Measurements from ENCODE around the gene ATG7.
"Not testable (repeated sequence)": the region's sequence is repeated elsewhere in the genome, so short reads cannot be mapped to it uniquely, and the experiment has no call there.

ATG7 gene

GRCh38 chr3:11391174-11391879, 119.1 kb downstream of the ATG7 start:
- DNase-seq = no peak

DNA sequence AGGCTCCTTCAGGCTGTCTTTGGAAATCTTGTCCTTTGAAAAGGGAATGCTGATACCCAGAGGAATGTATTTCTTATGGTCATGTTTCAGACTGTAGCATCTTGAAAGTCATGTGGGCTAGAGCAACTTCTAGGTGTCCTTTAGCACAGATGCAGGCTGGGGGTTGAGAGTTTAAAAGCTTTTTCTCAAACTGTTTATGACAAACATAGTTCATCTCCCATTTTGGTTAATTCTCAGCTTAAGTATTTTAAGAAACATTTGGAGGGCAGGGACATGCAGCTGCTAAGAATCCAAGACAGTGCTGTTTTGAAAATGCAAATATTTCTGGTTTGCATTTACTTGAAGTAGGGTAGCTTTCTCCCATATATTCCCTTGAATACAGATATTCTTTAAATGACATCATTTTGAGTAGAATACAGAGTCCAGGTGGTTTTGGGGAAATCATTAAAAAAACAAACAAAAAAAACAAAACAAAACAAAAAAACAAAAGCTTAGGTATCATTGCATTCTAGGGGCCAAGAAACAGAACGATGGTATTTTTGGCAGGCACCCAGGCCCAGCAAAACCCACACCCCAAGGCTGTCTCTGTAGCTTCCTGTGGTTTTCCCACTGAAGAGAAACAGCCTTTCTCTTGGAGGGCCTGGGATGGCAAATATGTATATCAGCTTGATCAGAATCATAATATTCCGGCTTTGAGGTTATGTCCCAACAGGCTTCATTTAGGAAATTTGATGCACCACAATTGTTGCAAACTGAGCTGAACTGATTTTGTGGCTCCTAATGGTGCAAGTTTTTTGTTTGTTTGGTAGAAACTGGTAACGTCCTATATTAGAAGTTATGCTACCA, 120.0 kb downstream of the ATG7 start:
- no peak for DNase-seq

- no peak for DNase-seq
Measured at GRCh38 chr3:11392860-11393114, 120.6 kb downstream of the ATG7 start.

- no peak for DNase-seq
Measured at GRCh38 chr3:11393401-11393800, 121.2 kb downstream of the ATG7 start.

DNA sequence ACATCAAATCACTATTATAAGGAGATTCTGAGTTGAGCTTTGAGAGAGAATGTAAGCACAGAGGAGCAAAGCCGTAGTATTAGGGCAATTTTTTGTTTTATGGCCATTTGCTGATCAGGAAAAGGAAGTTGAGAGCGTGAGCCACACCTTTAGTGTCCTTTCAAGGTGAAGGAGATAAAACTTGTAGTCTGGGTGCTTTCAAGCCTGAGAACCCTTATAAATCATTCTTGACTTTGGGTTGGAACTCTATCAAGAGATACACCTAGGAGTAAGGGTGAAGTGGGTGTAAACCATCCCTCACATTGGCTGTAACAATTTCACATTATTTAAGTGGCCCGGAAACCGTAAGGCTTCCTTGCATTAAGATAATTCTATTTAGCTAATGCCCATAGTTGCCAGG, 122.2 kb downstream of the ATG7 start:
- no peak for DNase-seq

GRCh38 chr3:11400213-11400612, 128.0 kb downstream of the ATG7 start:
- DNase-seq = no peak

GRCh38 chr3:11401434-11401833, 129.2 kb downstream of the ATG7 start:
- DNase-seq = no peak

DNA sequence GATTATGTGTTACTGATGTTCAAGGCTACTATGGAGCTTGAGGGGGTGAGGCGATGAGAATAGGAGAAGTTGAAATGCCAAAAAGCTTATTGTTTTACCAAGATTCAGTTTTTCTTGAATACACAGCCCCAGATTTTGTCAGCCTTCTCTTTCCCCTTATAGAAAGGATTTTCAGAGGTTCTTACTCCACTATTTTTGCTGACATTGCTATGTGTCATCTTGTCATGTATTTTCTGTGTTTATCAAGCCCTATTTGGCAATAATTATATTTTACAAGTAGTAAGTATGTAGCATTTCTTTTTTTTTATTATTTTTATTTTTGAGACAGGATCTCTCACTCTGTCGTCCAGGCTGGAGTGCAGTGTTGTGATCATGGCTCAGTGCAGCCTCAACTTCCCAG, 133.1 kb downstream of the ATG7 start:
- no peak for DNase-seq

GRCh38 chr3:11407644-11408043, 135.4 kb downstream of the ATG7 start:
- no peak for DNase-seq

DNA sequence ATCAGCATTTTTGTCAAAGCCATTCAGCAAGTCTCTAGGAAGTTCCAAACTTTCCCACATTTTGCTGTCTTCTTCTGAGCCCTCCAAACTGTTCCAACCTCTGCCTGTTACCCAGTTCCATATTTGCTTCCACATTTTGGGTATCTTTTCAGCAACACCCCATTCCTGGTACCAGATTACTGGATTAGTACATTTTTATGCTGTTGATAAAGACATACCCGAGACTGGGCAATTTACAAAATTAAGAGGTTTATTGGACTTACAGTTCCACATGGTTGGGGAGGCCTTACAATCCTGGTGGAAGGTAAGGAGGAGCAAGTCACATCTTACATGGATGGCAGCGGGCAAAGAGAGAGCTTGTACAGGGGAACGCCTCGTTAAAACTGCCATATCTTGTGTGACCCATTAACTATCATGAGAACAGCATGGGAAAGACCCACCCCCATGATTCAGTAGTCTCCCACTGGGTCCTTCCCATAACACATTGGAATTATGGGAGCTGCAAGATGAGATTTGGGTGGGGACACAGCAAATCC, 136.2 kb downstream of the ATG7 start:
- DNase-seq = not testable (repeated sequence)

DNA sequence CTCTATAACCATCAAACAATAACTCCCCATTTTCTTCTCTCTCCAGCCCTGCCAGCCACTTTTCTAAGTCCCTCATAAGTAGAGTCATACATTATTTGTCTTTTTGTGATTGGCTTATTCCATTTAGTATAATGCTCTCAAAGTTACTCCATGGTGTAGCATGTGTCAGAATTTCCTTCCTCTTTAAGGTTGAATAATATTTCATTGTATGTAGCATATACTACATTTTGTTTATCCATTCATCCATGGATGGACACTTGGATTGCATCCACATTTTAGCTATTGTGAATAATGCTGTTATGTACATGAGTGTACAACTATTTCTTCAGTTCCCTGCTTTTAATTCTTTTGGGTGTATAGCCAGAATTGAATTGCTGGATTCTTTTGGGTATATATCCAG, 138.4 kb downstream of the ATG7 start:
- DNase-seq = no peak

DNA sequence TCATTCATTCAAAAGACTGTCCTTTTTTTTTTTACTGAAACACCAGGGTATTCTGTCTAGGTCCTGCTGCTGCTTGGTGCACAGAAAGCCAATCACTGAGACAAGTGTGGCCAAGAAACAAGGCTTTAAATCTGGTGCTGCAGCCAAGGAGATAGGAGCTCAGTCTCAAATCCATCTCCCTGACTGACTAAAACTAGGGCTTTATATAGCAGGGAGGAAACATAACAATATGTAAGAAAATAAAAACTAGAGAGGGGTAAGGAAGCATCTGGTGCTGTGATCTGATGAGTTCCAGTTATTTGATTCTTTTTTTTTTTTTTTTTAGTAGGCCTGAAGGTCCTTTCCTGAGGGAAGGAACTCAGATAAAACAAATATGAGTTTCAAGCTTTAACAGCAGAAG, 139.8 kb downstream of the ATG7 start:
- no peak for DNase-seq

DNA sequence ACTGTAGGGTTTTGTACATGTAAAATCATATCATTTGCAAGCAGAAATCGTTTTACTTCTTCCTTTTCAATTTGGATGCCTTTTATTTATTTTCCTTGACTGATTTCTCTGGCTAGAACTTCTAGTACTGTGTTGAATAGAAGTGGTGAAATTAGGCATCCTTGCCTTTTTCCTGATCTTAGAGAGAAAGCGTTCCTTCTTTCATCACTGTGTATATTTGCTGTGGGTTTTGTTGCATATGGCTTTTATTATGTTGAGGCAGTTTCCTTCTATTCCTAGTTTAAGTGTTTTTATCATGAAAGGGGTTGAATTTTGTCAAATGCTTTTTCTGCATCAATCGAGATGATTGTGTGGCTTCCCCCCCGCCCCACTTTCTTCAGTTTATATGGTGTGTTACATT, 140.9 kb downstream of the ATG7 start:
- DNase-seq = no peak

DNA sequence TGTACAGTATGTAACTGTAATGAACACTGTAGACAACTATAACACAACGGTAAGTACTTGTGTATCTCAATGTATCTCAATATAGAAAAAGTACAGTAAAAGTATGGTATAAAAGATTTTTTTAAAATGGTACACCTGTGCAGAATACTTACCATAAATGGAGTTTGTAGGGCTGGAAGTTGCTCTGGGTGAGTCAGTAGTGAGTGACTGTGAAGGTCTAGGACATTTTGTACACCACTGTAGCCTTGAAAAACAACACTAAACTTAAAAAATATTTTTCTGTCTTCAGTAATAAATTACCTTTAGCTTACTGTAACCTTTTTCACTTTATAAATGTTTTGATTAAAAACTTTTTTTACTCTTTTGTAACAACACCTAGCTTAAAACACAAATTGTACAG, 142.9 kb downstream of the ATG7 start:
- DNase-seq = no peak

- DNase-seq = no peak
Measured at GRCh38 chr3:11420066-11420465, 147.9 kb downstream of the ATG7 start.

DNA sequence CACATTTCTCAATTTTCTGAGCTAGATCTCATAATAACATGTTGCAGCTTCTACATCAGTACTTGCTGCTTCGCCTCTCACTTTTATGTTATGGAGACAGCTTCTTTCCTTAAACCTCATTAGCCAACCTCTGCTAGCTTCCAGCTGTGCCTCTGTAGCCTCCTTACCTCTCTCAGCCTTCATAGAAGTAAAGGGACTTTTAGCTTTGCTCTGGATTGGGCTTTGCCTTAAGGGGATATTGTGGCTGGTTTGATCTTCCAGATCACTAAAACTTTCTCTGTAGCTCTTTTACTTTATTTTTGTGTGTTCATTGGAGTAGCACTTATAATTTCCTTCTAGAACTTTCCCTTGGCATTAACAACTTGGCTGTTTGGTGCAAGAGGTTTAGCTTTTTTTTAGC, 150.1 kb downstream of the ATG7 start:
- DNase-seq = no peak

GRCh38 chr3:11423868-11424267, 151.7 kb downstream of the ATG7 start:
- DNase-seq = no peak

DNA sequence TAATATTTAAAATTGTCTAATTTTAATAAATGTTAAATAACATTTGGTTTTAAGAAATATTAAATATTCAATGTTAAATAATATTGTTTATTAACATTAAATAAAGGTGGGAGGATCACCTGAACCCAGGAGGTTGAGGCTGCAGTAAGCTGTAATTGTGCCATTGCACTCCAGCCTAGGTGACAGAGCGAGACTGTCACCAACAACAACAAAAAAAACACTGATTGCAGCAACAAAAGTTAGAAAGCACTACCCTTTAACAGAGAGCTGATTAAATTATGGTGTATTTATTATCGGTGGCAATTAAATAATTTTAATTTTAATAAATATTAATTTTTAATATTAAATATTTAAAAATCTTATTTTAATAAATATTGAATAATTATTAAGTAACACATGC, 152.1 kb downstream of the ATG7 start:
- no peak for DNase-seq

DNA sequence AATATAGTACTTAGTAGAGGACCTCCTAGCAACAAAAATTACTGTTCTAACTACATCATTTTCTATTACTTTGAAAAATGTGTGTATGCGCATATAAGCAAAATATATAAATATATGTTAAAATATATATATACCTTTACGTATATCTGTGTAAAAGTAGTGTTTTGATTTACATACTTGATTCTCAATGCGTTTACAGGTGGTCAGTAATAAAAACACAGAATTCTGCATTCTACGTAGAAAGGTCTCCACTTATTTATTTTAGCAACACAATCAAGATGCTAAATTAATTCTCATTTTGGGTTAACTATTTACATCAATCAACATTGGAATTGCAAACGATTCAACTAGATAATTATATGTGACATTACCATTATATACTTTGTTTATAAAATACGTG, 158.0 kb downstream of the ATG7 start:
- DNase-seq = no peak

GRCh38 chr3:11430624-11431023, 158.4 kb downstream of the ATG7 start:
- DNase-seq = no peak

DNA sequence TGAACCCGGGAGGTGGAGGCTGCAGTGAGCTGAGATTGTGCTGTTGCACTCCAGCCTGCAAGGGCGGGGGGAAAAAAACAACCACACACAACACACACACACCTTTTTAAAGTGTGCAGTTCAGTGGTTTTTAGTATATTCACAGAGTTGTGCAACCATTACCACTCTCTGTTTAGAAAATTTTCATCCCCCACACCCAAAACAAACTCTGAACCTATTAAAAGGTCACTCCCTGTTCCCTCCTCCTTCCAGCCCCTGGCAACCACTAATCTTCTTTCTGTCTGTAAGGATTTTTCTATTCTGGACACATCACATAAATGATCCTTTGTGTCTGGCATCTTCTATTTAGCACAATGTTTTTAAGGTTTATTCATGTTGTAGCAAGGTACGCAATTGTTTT, 159.1 kb downstream of the ATG7 start:
- DNase-seq = no peak

DNA sequence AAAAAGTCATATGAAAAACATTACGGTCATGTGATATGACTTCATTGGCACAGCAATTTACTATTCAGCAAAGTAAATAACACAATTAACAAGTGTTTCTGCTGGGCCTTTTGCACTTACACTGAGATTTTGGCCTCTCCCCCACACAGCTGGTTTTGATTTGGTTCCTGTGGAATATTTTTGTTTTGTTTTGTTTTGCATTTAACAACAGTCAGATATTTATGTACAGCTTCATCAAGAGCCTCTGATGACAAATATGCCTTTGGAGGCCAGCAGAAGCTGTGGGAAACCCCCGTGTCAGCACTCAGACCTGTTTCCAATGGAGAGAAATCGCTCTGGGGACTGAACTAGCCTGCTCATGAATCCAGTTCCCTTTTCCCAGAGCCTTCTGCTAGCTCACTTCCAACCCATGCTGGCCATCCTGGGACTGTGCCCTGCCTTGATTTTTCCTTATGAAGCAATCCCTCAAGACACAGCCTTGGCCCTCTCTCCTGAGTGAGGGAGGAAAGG, 161.9 kb downstream of the ATG7 start:
- no peak for DNase-seq

GRCh38 chr3:11434563-11435096, 162.4 kb downstream of the ATG7 start:
- no peak for DNase-seq
